Amniotic stem cell (primary cell): ENCODE measurements around the gene TTC39A.
"Not testable (repeated sequence)": the region's sequence is repeated elsewhere in the genome, so short reads cannot be mapped to it uniquely, and the experiment has no call there.

ENCODE experiments used
- DNase-seq: peaks from one replicate; lab custom pipeline; 2025; lab: John Stamatoyannopoulos, UW

TTC39A gene

GRCh38 chr1:51266791-51267190 lies 63.6 kb downstream of the TTC39A start:
- DNase-seq, result no peak

GRCh38 chr1:51266181-51266580 lies 64.2 kb downstream of the TTC39A start:
- no peak for DNase-seq

- no peak for DNase-seq
Observed at GRCh38 chr1:51265618-51266017, 64.7 kb downstream of the TTC39A start.

- DNase-seq, result peak; percentile 78
Observed at GRCh38 chr1:51264451-51264850, 65.9 kb downstream of the TTC39A start.

GRCh38 chr1:51263147-51263877 lies 67.0 kb downstream of the TTC39A start:
- no peak for DNase-seq

- DNase-seq, result no peak
Observed at GRCh38 chr1:51255331-51255730, 75.0 kb downstream of the TTC39A start.

GRCh38 chr1:51253691-51254090 lies 76.7 kb downstream of the TTC39A start:
- DNase-seq, result no peak

- no peak for DNase-seq
Observed at GRCh38 chr1:51252366-51252765, 78.0 kb downstream of the TTC39A start.

- not testable (repeated sequence) for DNase-seq
Observed at GRCh38 chr1:51251165-51251564, 79.2 kb downstream of the TTC39A start.

GRCh38 chr1:51250729-51251128 lies 79.6 kb downstream of the TTC39A start:
- not testable (repeated sequence) for DNase-seq

GRCh38 chr1:51249445-51249844 lies 80.9 kb downstream of the TTC39A start:
- no peak for DNase-seq

GRCh38 chr1:51247499-51247898 lies 82.9 kb downstream of the TTC39A start:
- DNase-seq, result no peak

GRCh38 chr1:51247022-51247421 lies 83.3 kb downstream of the TTC39A start:
- DNase-seq, result no peak

- no peak for DNase-seq
Observed at GRCh38 chr1:51242546-51242945, 87.8 kb downstream of the TTC39A start.

GRCh38 chr1:51241119-51241518 lies 89.2 kb downstream of the TTC39A start:
- DNase-seq, result no peak

GRCh38 chr1:51240084-51240483 lies 90.3 kb downstream of the TTC39A start:
- no peak for DNase-seq

GRCh38 chr1:51238034-51238403 lies 92.3 kb downstream of the TTC39A start:
- no peak for DNase-seq

GRCh38 chr1:51237351-51238033 lies 92.9 kb downstream of the TTC39A start:
- no peak for DNase-seq
